ENCODE measurements around the gene SCAPER.

GRCh38 chr15:76684002-76684401 lies 221.1 kb downstream of the SCAPER start:
- TF ChIP-seq POLR2AphosphoS5 (IDR thresholded peaks at IDR 0.05) (no peak), CTCF (IDR thresholded peaks at IDR 0.05) (no peak), POLR2A (IDR thresholded peaks at IDR 0.05) (no peak)

Measured in breast epithelium (tissue), 3 donors.